C4-2B (cell line): ENCODE data around the gene LAMB2.

Experiments
- H3K27ac ChIP-seq: fragments of 450-650 bp; 2 replicates; pipeline ENCODE4 v1.5.1; 2017
- CTCF ChIP-seq: fragments of 450-650 bp; conservative IDR thresholded peaks from 2 replicates; pipeline ENCODE4 v1.5.1; 2017; ENCODE audit warnings: mild to moderate bottlenecking
- ZFX ChIP-seq: fragments of 450-650 bp; IDR thresholded peaks from 2 replicates; pipeline ENCODE4 v1.6.1; 2017

LAMB2 gene

GRCh38 chr3:49134471-49135265 lies 1.8 kb upstream of the LAMB2 start:
- peak overlapping the region; percentile 8 for H3K27ac ChIP-seq
- TF ChIP-seq ZFX (no peak), CTCF (no peak)

- H3K27ac ChIP-seq = peak overlapping the region; percentile 53
- TF ChIP-seq ZFX (no peak), CTCF (no peak)
Observed at GRCh38 chr3:49133226-49133951, 539 bp upstream of the LAMB2 start.

GRCh38 chr3:49132073-49132436 lies 795 bp downstream of the LAMB2 start:
- TF ChIP-seq CTCF (no peak), ZFX (no peak)
- peak overlapping the region; percentile 53 for H3K27ac ChIP-seq

GRCh38 chr3:49131576-49131975 lies 1.3 kb downstream of the LAMB2 start:
- TF ChIP-seq CTCF = no peak
- no peak for TF ChIP-seq ZFX
- H3K27ac ChIP-seq = no peak overlapping the region; the same call in 1 of the 2 replicates

GRCh38 chr3:49131040-49131439 lies 1.8 kb downstream of the LAMB2 start:
- TF ChIP-seq CTCF (no peak), ZFX (no peak)
- H3K27ac ChIP-seq = no peak overlapping the region

GRCh38 chr3:49124991-49125670 lies 7.7 kb downstream of the LAMB2 start:
- no peak overlapping the region for H3K27ac ChIP-seq
- TF ChIP-seq CTCF = no peak

- TF ChIP-seq ZFX (no peak), CTCF (no peak)
Observed at GRCh38 chr3:49124203-49124602, 8.6 kb downstream of the LAMB2 start.

More at GRCh38 chr3:49124203-49124602, 8.6 kb downstream of the LAMB2 start:
- no peak overlapping the region for H3K27ac ChIP-seq
